ENCODE results near the gene CLCN1.
A peak's percentile ranks its signal among the peaks of the same experiment; 100 is the strongest.

DNA sequence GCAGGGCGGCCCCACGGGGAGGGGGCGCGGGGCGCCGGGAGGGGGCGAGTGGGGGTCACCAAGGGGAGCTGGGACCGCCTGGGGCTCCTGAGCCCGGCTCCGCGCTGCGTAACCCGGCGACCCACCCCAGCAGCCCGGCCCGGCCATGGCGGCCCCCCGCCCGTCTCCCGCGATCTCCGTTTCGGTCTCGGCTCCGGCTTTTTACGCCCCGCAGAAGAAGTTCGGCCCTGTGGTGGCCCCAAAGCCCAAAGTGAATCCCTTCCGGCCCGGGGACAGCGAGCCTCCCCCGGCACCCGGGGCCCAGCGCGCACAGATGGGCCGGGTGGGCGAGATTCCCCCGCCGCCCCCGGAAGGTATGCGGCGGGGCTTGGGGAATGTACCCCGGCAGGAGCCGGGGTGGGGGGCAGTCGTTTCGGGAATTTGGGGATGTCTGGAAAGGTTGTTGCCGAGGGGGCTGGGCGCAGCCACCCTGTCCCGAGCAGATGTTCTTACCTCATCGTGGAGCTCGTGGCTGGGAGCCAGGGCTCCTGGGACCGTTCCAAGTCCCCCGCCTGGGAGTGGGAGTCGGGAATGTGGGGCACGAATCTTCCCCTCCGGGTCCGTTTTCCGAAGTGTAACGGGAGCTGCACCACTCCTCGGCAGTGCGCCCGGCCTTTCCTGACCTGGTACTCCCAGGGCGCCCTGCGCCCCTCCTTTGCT is 65.7 kb downstream of the CLCN1 start:
- TF ChIP-seq POLR2A (IDR thresholded peaks at IDR 0.05) (no peak), POLR2AphosphoS5 (IDR thresholded peaks at IDR 0.05) (peak; percentile 21)
- TF ChIP-seq, protein P1, sequence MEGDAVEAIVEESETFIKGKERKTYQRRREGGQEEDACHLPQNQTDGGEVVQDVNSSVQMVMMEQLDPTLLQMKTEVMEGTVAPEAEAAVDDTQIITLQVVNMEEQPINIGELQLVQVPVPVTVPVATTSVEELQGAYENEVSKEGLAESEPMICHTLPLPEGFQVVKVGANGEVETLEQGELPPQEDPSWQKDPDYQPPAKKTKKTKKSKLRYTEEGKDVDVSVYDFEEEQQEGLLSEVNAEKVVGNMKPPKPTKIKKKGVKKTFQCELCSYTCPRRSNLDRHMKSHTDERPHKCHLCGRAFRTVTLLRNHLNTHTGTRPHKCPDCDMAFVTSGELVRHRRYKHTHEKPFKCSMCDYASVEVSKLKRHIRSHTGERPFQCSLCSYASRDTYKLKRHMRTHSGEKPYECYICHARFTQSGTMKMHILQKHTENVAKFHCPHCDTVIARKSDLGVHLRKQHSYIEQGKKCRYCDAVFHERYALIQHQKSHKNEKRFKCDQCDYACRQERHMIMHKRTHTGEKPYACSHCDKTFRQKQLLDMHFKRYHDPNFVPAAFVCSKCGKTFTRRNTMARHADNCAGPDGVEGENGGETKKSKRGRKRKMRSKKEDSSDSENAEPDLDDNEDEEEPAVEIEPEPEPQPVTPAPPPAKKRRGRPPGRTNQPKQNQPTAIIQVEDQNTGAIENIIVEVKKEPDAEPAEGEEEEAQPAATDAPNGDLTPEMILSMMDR (IDR thresholded peaks at IDR 0.05), result no peak

Measured in prostate gland (tissue), 2 donors.